Lower lobe of right lung (tissue), 2 donors: ENCODE measurements around the gene NCBP3. TPM values are rescaled to one million over a fixed set of nuclear protein-coding genes. Genes with fewer than 3 reads are reported as not detected.

Experiments used
- ATAC-seq, 2 donors: fragments of 200-7000 bp; cut with Tn5 transposase; one replicate each; pipeline ENCODE4 v1.9.1; 2020 to 2022; ENCODE audit warnings: mild to moderate bottlenecking in 2 of 2, moderate library complexity in 2 of 2
- DNase-seq: peaks from one replicate; pipeline ENCODE4 v3.0.0-alpha.2; 2020
- H3K27ac ChIP-seq: fragments of 200-600 bp; one replicate; pipeline ENCODE4 v1.8.0; 2022
- H3K27me3 ChIP-seq: fragments of 200-600 bp; one replicate; pipeline ENCODE4 v1.8.0; 2022; ENCODE audit warnings: low read depth
- H3K36me3 ChIP-seq: fragments of 200-600 bp; one replicate; pipeline ENCODE4 v1.8.0; 2022; ENCODE audit warnings: mild to moderate bottlenecking
- H3K4me1 ChIP-seq: fragments of 200-600 bp; one replicate; pipeline ENCODE4 v1.8.0; 2022
- H3K4me3 ChIP-seq: fragments of 200-600 bp; one replicate; pipeline ENCODE4 v1.8.0; 2022; ENCODE audit warnings: mild to moderate bottlenecking
- H3K9me3 ChIP-seq: fragments of 200-600 bp; one replicate; pipeline ENCODE4 v1.8.0; 2022
- intact Hi-C: fragments of 100-400 bp; cut with DNase I; formaldehyde crosslinking; loops from one replicate; pipeline ENCODE4 v1.11.0; 2022
- total RNA-seq: library from RNA; stranded (reverse); fragmentation: NEBNext Ultra II Directional; extraction: Animal tissue kit (Norgen Biotek cat#: 25700); gene quantifications from one replicate; pipeline ENCODE4 v1.2.1, GENCODE V29; 2021
- TF ChIP-seq, protein P1 (sequence below): fragments of 200-600 bp; IDR thresholded peaks from one replicate; pipeline ENCODE4 v1.8.0; 2022; ENCODE audit warnings: antibody characterized with exemption, mild to moderate bottlenecking
- donor health status: DM: no; HTN: yes; CAD: no; lungs with severe emphysema.

NCBP3 gene
- total RNA-seq, 1 donor from 2014 or later: 40.3 TPM

DNA sequence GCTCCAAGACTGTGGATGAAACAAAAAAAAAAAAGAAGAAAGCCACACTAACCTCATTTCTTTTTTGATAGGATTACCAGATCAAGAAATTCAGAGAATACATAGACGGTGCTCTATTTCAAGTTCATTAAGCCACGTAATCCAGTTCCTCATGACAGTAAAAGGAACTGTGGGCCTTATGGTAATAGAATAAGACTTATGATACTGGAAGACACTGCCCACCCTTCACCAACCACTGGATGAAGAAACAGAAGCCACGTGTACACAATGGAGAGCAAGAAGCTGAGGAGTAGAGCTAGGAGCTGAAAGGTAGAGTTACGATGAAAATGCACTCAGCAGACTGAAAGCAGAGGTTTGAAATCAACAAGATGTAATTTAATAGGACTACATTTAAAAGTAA, 11.2 kb downstream of the NCBP3 start:
- Histone ChIP-seq H3K4me3 (no peak overlapping the region), H3K36me3 (peaks cover 80% of the 10 kb centered on the region), H3K4me1 (peaks cover 8% of the 10 kb centered on the region), H3K27me3 (no peaks in the 10 kb centered on the region), H3K9me3 (no peaks in the 10 kb centered on the region), H3K27ac (no peak overlapping the region)
- DNase-seq (no peak), ATAC-seq (peak; percentile 71 to 80)
- intact Hi-C loops: no loop called here
- TF ChIP-seq, protein P1, sequence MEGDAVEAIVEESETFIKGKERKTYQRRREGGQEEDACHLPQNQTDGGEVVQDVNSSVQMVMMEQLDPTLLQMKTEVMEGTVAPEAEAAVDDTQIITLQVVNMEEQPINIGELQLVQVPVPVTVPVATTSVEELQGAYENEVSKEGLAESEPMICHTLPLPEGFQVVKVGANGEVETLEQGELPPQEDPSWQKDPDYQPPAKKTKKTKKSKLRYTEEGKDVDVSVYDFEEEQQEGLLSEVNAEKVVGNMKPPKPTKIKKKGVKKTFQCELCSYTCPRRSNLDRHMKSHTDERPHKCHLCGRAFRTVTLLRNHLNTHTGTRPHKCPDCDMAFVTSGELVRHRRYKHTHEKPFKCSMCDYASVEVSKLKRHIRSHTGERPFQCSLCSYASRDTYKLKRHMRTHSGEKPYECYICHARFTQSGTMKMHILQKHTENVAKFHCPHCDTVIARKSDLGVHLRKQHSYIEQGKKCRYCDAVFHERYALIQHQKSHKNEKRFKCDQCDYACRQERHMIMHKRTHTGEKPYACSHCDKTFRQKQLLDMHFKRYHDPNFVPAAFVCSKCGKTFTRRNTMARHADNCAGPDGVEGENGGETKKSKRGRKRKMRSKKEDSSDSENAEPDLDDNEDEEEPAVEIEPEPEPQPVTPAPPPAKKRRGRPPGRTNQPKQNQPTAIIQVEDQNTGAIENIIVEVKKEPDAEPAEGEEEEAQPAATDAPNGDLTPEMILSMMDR: no peak

DNA sequence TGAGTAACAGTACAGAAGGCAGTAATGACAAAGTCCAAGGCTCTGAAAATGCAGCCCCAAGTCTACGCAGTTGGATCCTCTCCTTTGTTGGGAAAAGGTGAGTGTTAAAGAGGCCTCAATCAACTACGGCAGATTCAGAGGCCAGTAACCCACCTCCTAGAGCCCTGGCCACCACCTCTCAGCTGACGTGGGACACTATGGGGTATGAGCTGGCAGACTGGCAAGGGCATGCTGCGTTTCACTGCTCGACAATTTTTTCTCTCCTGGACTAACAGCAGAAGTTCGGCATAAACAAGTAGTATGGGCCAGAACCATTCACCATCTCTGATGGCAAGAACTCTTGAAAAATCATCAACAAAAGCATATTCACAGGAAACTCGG, 17.2 kb downstream of the NCBP3 start:
- intact Hi-C loops: no loop called here
- TF ChIP-seq, protein P1: no peak
- Histone ChIP-seq H3K4me1 (peaks cover 15% of the 10 kb centered on the region), H3K4me3 (no peak overlapping the region), H3K36me3 (peaks cover 74% of the 10 kb centered on the region), H3K27ac (no peak overlapping the region), H3K27me3 (no peaks in the 10 kb centered on the region), H3K9me3 (no peaks in the 10 kb centered on the region)
- no peak for DNase-seq
- no peak for ATAC-seq

DNA sequence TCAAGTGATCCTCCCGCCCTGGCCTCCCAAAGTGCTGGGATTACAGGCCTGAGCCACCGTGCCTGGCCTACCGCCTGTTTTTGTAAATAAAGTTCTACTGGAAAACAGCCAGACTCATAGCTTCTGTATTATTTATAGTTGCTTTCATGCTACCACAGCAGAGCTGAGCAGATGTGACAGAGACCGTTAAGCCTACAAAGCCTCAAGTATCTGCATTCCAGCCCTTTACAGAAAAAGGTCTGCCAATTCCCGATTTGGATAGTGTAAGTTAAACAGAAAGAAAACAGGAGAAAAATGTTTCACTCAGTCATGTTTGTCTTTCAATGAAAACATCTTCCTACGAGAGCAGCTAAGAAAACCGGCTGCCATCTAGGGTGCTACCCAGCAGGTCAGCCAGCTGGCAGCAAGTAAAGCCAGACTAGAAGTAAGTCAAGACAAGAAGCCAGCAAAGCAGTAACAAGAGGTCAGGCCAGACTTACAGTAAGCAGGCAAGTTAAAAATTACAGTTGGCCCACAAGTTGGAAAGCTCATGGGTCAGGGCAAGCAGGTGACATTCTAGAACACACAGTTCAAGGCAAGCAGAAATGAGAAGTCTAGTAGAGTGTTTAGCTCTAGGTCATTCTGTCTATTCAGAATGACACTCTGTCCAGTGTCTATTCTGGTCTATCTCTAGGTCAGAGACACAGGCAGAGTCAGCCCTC, 17.7 kb downstream of the NCBP3 start:
- Histone ChIP-seq H3K27me3 (no peaks in the 10 kb centered on the region), H3K36me3 (peaks cover 74% of the 10 kb centered on the region), H3K4me3 (no peak overlapping the region), H3K9me3 (no peaks in the 10 kb centered on the region), H3K4me1 (peaks cover 15% of the 10 kb centered on the region), H3K27ac (no peak overlapping the region)
- DNase-seq: no peak
- ATAC-seq: peak in 1 of 2 donors; percentile 51
- intact Hi-C loops: no loop called here
- TF ChIP-seq, protein P1: no peak

DNA sequence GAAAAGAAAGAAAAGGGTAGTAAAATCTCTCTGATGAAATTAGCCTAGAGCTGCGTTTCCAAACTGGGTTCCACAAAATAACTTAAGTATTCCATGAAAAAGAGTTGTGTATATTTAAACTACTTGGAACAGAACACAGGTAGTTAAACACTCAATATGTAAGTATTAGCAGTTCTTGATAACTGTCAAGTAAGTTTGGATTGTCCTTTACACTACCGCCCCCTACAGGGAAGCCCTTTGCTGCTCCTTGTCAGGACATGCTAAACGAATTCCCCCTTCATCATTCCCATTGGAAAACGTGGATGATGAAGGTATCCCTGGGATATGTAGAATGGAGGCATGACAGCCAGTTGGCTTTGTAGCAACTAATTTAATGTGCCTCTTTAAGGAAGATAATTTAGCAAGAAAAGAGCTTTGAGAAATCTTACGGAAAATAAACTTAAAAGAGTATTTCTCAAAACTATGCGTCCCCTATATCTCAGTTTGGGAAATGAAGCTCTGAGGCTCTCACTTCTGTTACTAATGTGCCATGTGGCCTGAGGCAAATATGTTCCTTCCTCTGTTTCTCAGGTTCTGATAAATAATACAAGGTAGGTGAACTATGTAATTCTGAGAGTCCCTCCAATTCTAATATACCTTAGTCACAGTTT, 18.8 kb downstream of the NCBP3 start:
- DNase-seq (no peak), ATAC-seq (peak; percentile 74)
- intact Hi-C loops: no loop called here

DNA sequence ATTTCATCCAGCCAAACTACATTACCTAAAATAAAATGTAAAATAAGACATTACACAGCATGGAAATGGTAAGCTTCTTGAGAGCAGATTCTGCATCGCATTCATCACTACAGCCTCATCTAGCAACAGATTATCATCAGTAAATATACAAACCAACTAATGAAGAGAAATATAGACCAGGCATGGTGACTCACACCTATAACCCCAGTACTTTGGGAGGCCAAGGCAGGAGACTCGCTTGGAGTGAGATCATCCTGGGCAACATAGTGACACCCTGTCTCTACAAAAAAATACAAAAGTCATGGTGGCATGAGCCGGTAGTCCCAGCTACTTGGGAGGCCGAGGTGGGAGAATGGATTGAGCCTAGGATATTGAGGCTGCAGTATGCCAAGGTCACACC, 19.9 kb downstream of the NCBP3 start:
- ATAC-seq: no peak
- intact Hi-C loops: no loop called here
- Histone ChIP-seq H3K4me3 (no peak overlapping the region), H3K9me3 (no peaks in the 10 kb centered on the region), H3K36me3 (peaks cover 85% of the 10 kb centered on the region), H3K4me1 (peaks cover 15% of the 10 kb centered on the region), H3K27ac (no peak overlapping the region), H3K27me3 (no peaks in the 10 kb centered on the region)
- DNase-seq: no peak
- TF ChIP-seq, protein P1: no peak

More for the DNA sequence above, 18.8 kb downstream of the NCBP3 start:
- Histone ChIP-seq H3K36me3 (peaks cover 75% of the 10 kb centered on the region), H3K9me3 (no peaks in the 10 kb centered on the region), H3K27me3 (no peaks in the 10 kb centered on the region), H3K4me3 (no peak overlapping the region), H3K4me1 (peaks cover 15% of the 10 kb centered on the region), H3K27ac (no peak overlapping the region)
- TF ChIP-seq, protein P1: peak; percentile 66
